IPS-NIHi11 (cell line): ENCODE data around the gene GSTP1.
"Not testable (repeated sequence)": the region's sequence is repeated elsewhere in the genome, so short reads cannot be mapped to it uniquely, and the experiment has no call there.

Source experiments
- DNase-seq: peaks from one replicate; pipeline ENCODE4 v3.0.0; 2012; ENCODE audit warnings: mixed read lengths, low spot score

Gene GSTP1

DNA sequence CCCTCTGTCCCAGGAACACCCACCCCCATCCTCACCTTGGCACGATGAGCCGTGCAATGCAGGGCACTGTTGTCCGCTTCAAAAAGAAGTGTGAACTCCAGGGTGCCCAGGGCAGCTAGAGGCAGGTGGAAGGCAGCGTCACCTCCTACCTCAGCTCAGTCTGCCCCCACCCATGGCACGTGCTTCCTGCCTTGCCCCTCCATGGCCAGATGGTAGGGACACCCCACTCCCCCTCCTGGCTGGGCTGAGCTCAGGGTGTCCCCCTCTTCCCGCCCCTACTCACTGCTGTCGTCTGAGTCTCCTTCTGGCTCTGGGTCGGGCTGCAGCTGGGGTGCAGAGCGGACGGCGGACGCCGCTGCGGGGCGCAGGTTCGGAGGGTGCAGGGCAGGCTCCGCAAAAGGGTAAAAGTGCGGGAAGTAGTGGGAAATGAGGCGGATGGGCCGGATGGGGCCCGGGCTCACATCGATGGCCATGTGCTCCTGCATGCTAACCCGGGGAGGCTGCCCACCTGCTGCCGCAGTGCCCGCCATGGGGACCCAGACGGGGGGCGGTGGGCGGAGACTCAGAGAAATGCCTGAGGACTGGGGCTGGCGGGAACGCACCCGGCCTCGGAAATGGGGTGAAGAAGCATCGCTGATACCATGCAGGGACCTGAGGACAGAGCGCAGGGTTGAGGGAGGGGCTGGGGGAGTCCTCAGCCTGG lies 32.3 kb downstream of the GSTP1 start:
- DNase-seq: no peak

- no peak for DNase-seq
Observed at GRCh38 chr11:67616431-67617242, 33.0 kb downstream of the GSTP1 start.

- no peak for DNase-seq
Observed at GRCh38 chr11:67617243-67617953, 33.8 kb downstream of the GSTP1 start.

DNA sequence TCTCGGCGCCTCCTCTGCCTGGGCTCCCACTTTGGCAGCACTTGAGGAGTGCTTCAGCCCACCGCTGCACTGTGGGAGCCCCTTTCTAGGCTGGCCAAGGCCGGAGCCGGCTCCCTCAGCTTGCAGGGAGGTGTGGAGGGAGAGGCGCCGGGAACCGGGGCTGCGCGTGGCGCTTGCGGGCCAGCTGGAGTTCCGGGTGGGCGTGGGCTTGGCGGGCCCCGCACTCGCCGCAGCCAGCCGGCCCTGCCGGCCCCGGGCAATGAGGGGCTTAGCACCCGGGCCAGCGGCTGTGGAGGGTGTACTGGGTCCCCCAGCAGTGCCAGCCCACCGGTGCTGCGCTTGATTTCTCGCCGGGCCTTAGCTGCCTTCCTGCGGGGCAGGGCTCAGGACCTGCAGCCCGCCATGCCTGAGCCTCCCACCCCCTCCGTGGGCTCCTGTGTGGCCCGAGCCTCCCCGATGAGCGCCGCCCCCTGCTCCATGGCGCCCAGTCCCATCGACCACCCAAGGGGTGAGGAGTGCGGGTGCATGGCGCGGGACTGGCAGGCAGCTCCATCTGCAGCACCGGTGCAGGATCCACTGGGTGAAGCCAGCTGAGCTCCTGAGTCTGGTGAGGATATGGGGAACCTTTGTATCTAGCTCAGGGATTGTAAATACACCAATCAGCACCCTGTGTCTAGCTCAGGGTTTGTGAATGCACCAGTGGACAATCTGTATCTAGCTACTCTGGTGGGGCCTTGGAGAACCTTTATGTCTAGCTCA lies 35.5 kb downstream of the GSTP1 start:
- not testable (repeated sequence) for DNase-seq

DNA sequence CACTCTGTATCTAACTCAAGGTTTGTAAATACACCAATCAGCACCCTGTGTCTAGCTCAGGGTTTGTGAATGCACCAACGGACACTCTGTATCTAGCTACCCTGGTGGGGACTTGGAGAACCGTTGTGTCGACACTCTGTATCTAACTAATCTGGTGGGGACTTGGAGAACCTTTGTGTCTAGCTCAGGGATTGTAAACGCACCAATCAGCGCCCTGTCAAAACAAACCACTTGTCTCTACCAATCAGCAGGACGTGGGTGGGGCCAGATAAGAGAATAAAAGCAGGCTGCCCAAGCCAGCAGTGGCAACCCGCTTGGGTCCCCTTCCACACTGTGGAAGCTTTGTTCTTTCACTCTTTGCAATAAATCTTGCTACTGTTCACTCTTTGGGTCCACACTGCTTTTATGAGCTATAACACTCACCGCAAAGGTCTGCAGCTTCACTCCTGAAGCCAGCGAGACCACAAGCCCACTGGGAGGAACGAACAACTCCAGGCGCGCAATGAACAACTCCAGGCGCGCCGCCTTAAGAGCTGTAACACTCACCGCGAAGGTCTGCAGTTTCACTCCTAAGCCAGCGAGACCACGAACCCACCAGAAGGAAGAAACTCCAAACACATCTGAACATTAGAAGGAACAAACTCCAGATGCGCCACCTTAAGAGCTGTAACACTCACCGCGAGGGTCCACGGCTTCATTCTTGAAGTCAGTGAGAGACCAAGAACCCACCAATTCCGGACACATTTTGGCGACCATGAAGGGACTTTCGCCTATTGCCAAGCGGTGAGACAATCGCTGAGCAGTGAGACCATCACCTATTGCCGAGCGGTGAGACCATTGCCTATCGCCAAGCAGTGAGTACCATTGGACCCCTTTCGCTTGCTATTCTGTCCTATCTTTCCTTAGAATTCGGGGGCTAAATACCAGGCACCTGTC lies 36.3 kb downstream of the GSTP1 start:
- not testable (repeated sequence) for DNase-seq

DNA sequence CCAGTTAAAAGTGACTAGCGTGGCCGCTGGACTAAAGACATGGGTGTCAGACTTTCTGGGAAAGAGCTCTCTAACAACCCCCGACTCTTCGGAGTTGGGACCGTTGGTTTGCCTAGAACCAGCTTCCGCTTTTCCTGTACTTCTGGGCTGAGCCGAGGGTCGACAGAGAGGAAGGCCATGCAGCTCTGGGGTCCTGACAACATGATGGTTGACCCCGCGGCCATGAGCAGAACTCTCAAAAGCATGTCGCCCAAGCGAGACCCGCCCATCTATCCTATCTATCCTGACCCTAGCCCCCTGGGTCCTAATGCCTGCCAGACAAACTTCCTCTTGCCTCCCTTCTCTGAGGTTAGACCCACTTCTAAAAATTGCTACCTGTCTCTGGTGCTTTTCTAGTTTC lies 37.0 kb downstream of the GSTP1 start:
- DNase-seq: not testable (repeated sequence)

DNA sequence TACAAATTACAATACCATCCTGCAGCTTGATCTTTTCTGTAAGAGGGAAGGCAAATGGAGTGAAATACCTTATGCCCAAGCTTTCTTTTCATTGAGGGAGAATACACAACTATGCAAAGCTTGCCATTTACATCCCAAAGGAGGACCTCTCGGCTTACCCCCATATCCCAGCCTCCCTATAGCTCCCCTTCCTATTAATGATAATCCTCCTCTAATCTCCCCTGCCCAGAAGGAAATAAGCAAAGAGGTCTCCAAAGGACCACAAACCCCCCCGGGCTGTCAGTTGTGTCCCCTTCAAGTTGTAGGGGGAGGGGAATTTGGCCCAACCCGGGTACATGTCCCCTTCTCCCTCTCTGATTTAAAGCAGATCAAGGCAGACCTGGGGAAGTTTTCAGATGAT lies 38.3 kb downstream of the GSTP1 start:
- not testable (repeated sequence) for DNase-seq

DNA sequence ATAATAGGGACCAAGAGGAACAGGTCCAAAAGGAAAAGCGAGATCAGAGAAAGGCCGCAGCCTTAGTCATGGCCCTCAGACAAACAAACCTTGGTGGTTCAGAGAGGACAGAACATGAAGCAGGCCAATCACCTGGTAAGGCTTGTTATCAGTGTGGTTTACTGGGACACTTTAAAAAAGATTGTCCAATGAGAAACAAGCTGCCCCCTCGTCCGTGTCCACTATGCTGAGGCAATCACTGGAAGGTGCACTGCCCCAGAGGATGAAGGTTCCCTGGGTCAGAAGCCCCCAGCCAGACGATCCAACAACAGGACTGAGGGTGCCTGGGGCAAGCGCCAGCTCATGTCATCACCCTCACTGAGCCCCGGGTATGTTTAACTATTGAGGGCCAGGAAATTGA lies 39.3 kb downstream of the GSTP1 start:
- not testable (repeated sequence) for DNase-seq

DNA sequence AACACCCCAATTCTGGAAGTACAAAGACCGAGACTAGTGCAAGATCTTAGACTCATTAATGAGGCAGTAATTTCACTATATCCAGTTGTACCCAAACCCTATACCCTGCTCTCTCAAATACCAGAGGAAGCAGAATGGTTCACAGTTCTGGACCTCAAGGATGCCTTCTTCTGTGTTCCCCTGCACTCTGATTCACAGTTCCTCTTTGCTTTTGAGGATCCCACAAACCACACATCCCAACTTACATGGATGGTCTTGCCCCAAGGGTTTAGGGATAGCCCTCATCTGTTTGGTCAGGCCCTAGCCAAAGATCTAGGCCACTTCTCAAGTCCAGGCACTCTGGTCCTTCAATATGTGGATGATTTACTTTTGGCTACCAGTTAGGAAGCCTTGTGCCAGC lies 40.2 kb downstream of the GSTP1 start:
- not testable (repeated sequence) for DNase-seq

DNA sequence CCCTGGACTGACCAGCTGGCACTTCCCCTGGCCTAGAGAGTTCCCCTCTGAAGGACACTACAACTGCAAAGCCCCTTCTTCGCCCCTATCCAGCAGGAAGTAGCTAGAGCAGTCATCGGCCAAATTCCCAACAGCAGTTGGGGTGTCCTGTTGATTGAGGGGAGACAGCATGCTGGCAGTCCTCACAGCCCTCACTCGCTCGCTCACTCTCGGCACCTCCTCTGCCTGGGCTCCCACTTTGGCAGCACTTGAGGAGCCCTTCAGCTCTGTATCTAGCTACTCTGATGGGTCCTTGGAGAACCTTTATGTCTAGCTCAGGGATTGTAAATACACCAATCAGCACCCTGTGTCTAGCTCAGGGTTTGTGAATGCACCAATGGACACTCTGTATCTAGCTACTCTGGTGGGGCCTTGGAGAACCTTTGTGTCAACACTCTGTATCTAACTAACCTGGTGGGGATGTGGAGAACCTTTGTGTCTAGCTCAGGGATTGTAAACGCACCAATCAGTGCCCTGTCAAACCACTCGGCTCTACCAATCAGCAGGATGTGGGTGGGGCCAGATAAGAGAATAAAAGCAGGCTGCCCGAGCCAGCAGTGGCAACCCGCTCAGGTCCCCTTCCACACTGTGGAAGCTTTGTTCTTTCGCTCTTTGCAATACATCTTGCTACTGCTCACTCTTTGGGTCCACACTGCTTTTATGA lies 42.7 kb downstream of the GSTP1 start:
- DNase-seq: not testable (repeated sequence)

DNA sequence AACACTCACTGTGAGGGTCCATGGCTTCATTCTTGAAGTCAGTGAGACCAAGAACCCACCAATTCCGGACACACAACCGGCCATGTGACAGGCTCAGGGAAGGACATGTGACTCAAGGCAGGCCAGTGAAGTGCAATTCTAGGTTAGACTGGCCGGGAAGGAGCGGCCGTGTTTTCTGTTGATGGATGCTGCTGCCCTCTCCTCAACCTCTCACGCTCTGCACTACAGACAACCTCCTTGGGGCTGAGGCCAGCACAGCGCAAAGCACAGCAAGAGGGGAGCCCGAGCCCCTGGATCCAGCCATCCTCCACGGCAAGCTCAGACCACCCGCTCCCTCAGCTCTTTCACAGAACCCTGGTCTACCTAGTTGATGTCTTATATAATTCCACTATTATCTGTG lies 43.4 kb downstream of the GSTP1 start:
- no peak for DNase-seq

DNA sequence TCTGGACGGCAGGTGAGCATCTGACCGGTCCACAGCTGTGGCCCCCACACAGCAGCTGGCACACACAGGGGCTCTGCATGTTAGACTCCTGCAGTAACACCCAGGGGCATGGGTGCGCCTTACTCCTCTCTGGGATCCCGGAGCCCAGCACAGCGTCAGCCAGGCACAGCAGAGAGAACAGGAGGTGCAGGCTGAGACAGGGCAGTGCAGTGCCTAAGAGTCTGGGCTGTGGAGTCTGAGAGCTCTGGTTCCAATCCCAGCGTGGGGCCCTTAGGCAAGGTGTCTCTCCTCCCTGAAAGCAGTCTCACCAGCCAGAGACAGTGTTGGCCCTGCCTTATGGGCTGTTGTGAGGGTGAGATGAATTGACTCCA lies 43.8 kb downstream of the GSTP1 start:
- DNase-seq: no peak

GRCh38 chr11:67627812-67628624 lies 44.4 kb downstream of the GSTP1 start:
- no peak for DNase-seq

GRCh38 chr11:67628710-67629385 lies 45.2 kb downstream of the GSTP1 start:
- no peak for DNase-seq

- peak; percentile 76 for DNase-seq
Observed at GRCh38 chr11:67629386-67630227, 46.0 kb downstream of the GSTP1 start, which contains the start of gene NUDT8. TSS of gene NUDT8 (minus strand) at chr11:67629937. CDS start at chr11:67629911, 26 bp downstream.

GRCh38 chr11:67630228-67630942 lies 46.8 kb downstream of the GSTP1 start:
- peak; percentile 96 for DNase-seq

DNA sequence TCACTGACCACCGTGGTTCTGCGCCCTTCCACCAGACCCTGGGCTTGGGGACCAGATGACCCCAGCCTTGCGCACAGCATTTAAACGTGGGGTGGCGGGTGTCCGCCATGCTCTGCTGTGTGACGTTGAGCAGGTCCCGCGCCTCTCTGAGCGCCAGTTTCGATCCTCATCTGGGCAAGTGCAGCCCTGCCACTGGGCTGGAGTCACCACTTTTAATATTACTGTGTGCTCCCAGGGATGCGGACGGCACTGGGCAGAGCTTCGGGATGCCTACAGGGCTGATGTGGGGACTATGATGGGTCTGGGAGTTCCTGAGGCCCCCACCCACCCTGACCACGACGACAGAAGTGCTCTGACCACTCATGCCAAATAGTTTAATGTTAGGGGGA lies 47.3 kb downstream of the GSTP1 start:
- no peak for DNase-seq
